Skeletal muscle tissue (tissue), 4 donors: ENCODE results near the gene SYK. TPM values are rescaled to one million over a fixed set of nuclear protein-coding genes. Genes with fewer than 3 reads are reported as not detected.

Source experiments
- H3K27ac ChIP-seq: one replicate; pipeline ENCODE4 v1.7.0; 2013; ENCODE audit warnings: mild to moderate bottlenecking, low read depth, low read length, inconsistent platforms
- H3K27me3 ChIP-seq, 3 donors: one replicate each; pipeline ENCODE4 v1.7.0; 2013; ENCODE audit warnings: low read length in 3 of 3; ENCODE audit not compliant: control insufficient read depth in 3 of 3, insufficient read depth in 3 of 3
- H3K36me3 ChIP-seq, 3 donors: one replicate each; pipeline ENCODE4 v1.7.0; 2013; ENCODE audit warnings: low read length in 3 of 3; ENCODE audit not compliant: control insufficient read depth in 3 of 3, insufficient read depth in 3 of 3
- H3K4me1 ChIP-seq, 3 donors: one replicate each; pipeline ENCODE4 v1.7.0; 2013; ENCODE audit warnings: low read length in 3 of 3, mild to moderate bottlenecking in 3 of 3; ENCODE audit not compliant: control insufficient read depth in 3 of 3, insufficient read depth in 3 of 3
- H3K4me3 ChIP-seq, 3 donors: one replicate each; pipeline ENCODE4 v1.7.0; 2013; ENCODE audit warnings: low read length in 3 of 3
- H3K9ac ChIP-seq, 3 donors: one replicate each; pipeline ENCODE4 v1.7.0; 2013; ENCODE audit warnings: low read length in 3 of 3, mild to moderate bottlenecking in 3 of 3, moderate library complexity in 2 of 3, low read depth in 1 of 3
- H3K9me3 ChIP-seq, 3 donors: one replicate each; pipeline ENCODE4 v1.7.0; 2013; ENCODE audit warnings: low read length in 3 of 3; ENCODE audit not compliant: control insufficient read depth in 3 of 3
- total RNA-seq: library from RNA; depleted of rRNA; stranded (reverse); fragments of >200 nt; gene quantifications from one replicate; pipeline ENCODE4 v1.2.3, GENCODE V29; 2014
- donor health status: Osteomylitis.

Gene SYK
- total RNA-seq, 1 donor from 2014 or later = 4.7 TPM

GRCh38 chr9:90869361-90869760 lies 67.7 kb downstream of the SYK start:
- no peaks in the 10 kb centered on the region for H3K36me3 ChIP-seq
- H3K27ac ChIP-seq = no peak overlapping the region
- no peaks in the 10 kb centered on the region for H3K27me3 ChIP-seq
- peaks cover 0 to 10% (median 0%) of the 10 kb centered on the region in 3 donors for H3K4me1 ChIP-seq
- H3K4me3 ChIP-seq = no peak overlapping the region
- no peak overlapping the region for H3K9ac ChIP-seq
- no peaks in the 10 kb centered on the region for H3K9me3 ChIP-seq

GRCh38 chr9:90870621-90871326 lies 69.2 kb downstream of the SYK start:
- Histone ChIP-seq H3K4me1 (peaks cover 0 to 10% (median 0%) of the 10 kb centered on the region in 3 donors), H3K4me3 (no peak overlapping the region), H3K27me3 (no peaks in the 10 kb centered on the region), H3K9ac (no peak overlapping the region), H3K9me3 (no peaks in the 10 kb centered on the region), H3K36me3 (no peaks in the 10 kb centered on the region), H3K27ac (no peak overlapping the region)

GRCh38 chr9:90871327-90871935 lies 69.8 kb downstream of the SYK start:
- no peak overlapping the region for H3K9ac ChIP-seq
- H3K9me3 ChIP-seq = no peaks in the 10 kb centered on the region
- H3K27ac ChIP-seq = no peak overlapping the region
- H3K36me3 ChIP-seq = no peaks in the 10 kb centered on the region
- no peak overlapping the region for H3K4me3 ChIP-seq
- H3K4me1 ChIP-seq = peaks cover 0 to 10% (median 0%) of the 10 kb centered on the region in 3 donors
- H3K27me3 ChIP-seq = no peaks in the 10 kb centered on the region

- H3K27ac ChIP-seq = peak overlapping the region; percentile 69
- no peaks in the 10 kb centered on the region for H3K9me3 ChIP-seq
- H3K9ac ChIP-seq = no peak overlapping the region
- H3K36me3 ChIP-seq = no peaks in the 10 kb centered on the region
- H3K4me1 ChIP-seq = peaks cover 0 to 10% (median 0%) of the 10 kb centered on the region in 3 donors
- H3K27me3 ChIP-seq = no peaks in the 10 kb centered on the region
- H3K4me3 ChIP-seq = peak overlapping the region in 1 of 3 donors; percentile 14
Observed at GRCh38 chr9:90872835-90873294, 71.2 kb downstream of the SYK start.

- Histone ChIP-seq H3K9me3 (no peaks in the 10 kb centered on the region), H3K4me3 (no peak overlapping the region), H3K36me3 (no peaks in the 10 kb centered on the region), H3K27ac (peak overlapping the region; percentile 69), H3K4me1 (peaks cover 0 to 10% (median 0%) of the 10 kb centered on the region in 3 donors), H3K27me3 (no peaks in the 10 kb centered on the region), H3K9ac (no peak overlapping the region)
Observed at GRCh38 chr9:90873422-90873821, 71.8 kb downstream of the SYK start.

GRCh38 chr9:90874194-90874593 lies 72.6 kb downstream of the SYK start:
- H3K4me3 ChIP-seq = no peak overlapping the region

GRCh38 chr9:90878562-90878961 lies 76.9 kb downstream of the SYK start:
- Histone ChIP-seq H3K9me3 (no peaks in the 10 kb centered on the region), H3K27me3 (peaks cover 0 to 7% (median 0%) of the 10 kb centered on the region in 3 donors), H3K9ac (no peak overlapping the region), H3K4me3 (no peak overlapping the region), H3K27ac (no peak overlapping the region), H3K4me1 (no peaks in the 10 kb centered on the region), H3K36me3 (no peaks in the 10 kb centered on the region)

More at GRCh38 chr9:90874194-90874593, 72.6 kb downstream of the SYK start:
- peaks cover 0 to 10% (median 0%) of the 10 kb centered on the region in 3 donors for H3K4me1 ChIP-seq
- H3K9me3 ChIP-seq = no peaks in the 10 kb centered on the region
- no peaks in the 10 kb centered on the region for H3K36me3 ChIP-seq
- H3K9ac ChIP-seq = no peak overlapping the region
- no peak overlapping the region for H3K27ac ChIP-seq
- H3K27me3 ChIP-seq = no peaks in the 10 kb centered on the region

GRCh38 chr9:90880066-90880465 lies 78.4 kb downstream of the SYK start:
- Histone ChIP-seq H3K27me3 (peaks cover 0 to 7% (median 0%) of the 10 kb centered on the region in 3 donors), H3K36me3 (no peaks in the 10 kb centered on the region), H3K9me3 (no peaks in the 10 kb centered on the region), H3K4me3 (no peak overlapping the region), H3K4me1 (no peaks in the 10 kb centered on the region), H3K27ac (no peak overlapping the region), H3K9ac (no peak overlapping the region)

GRCh38 chr9:90880669-90881068 lies 79.0 kb downstream of the SYK start:
- no peaks in the 10 kb centered on the region for H3K36me3 ChIP-seq
- no peak overlapping the region for H3K27ac ChIP-seq
- no peak overlapping the region for H3K9ac ChIP-seq

GRCh38 chr9:90881648-90882047 lies 80.0 kb downstream of the SYK start:
- Histone ChIP-seq H3K27me3 (peaks cover 0 to 7% (median 0%) of the 10 kb centered on the region in 3 donors), H3K27ac (no peak overlapping the region), H3K4me3 (no peak overlapping the region), H3K9ac (no peak overlapping the region), H3K9me3 (no peaks in the 10 kb centered on the region), H3K36me3 (no peaks in the 10 kb centered on the region), H3K4me1 (no peaks in the 10 kb centered on the region)

More at GRCh38 chr9:90880669-90881068, 79.0 kb downstream of the SYK start:
- Histone ChIP-seq H3K4me1 (no peaks in the 10 kb centered on the region), H3K4me3 (no peak overlapping the region), H3K27me3 (peaks cover 0 to 7% (median 0%) of the 10 kb centered on the region in 3 donors), H3K9me3 (no peaks in the 10 kb centered on the region)
